K562 (cell line): Measurements from ENCODE around the gene FMNL3. TPM values are rescaled to one million over a fixed set of nuclear protein-coding genes. Genes with fewer than 3 reads are reported as not detected.

ENCODE experiments used
- KLF6 ChIP-seq: fragments of 250-450 bp; sonication (Bioruptor Pico); IDR thresholded peaks from 2 replicates; pipeline ENCODE4 v1.4.0; 2020; ENCODE audit warnings: mild to moderate bottlenecking, moderate library complexity, borderline replicate concordance
- PML ChIP-seq: IDR thresholded peaks from 2 replicates; pipeline ENCODE4 v1.6.1; 2012; ENCODE audit warnings: low read length, inconsistent platforms
- TEAD4 ChIP-seq, 2 experiments: sonication (generic) in 1 of 2; formaldehyde crosslinking in 1 of 2; IDR thresholded peaks; 2 replicates each; pipeline versions ENCODE4 v1.6.1 to v1.8.0; 2012 to 2022; ENCODE audit warnings: borderline replicate concordance in 1 of 2, inconsistent platforms in 1 of 2, low read length in 1 of 2, mild to moderate bottlenecking in 1 of 2, missing genetic modification reagents in 1 of 2
- ZFP1 ChIP-seq: fragments of 450-650 bp; formaldehyde crosslinking; IDR thresholded peaks from 2 replicates; pipeline ENCODE4 v1.4.0; 2020; ENCODE audit warnings: mild to moderate bottlenecking, mixed read lengths
- ZNF311 ChIP-seq: fragments of 250-450 bp; sonication (Bioruptor Pico); IDR thresholded peaks from 2 replicates; pipeline ENCODE4 v1.4.0; 2020; ENCODE audit warnings: mild to moderate bottlenecking, moderate library complexity
- polyA plus RNA-seq, 8 experiments: library from polyadenylated mRNA; depleted of rRNA in 4 of 8; stranded (reverse) in 5 of 8; unstranded in 3 of 8; fragments of >200 nt; fragmentation: Nextera tagmentation in 2 of 8; fragmentation: Illumina TruSeq in 1 of 8; extraction: Ambion mirVana in 2 of 8; extraction: Trizol in 1 of 8; gene quantifications; 2 replicates each; pipeline versions ENCODE4 v1.2.1 to v1.2.3, GENCODE V29; 2011 to 2014; ENCODE audit warnings: inconsistent platforms in 1 of 8, missing spikeins in 1 of 8
- total RNA-seq, 7 experiments: library from RNA; depleted of rRNA in 6 of 7; stranded (reverse); fragments of >200 nt in 6 of 7; fragmentation: Illumina TruSeq in 2 of 7; extraction: Trizol in 2 of 7; gene quantifications; 2 replicates each; pipeline versions ENCODE4 v1.2.1 to v1.2.3, GENCODE V29; 2011 to 2021; ENCODE audit warnings: low replicate concordance in 1 of 7
- TF ChIP-seq, protein P1 (sequence below), 2 experiments: fragments of 150-350 bp in 1 of 2; IDR thresholded peaks; 2 replicates each; pipeline ENCODE4 v1.6.1; 2012 to 2016; ENCODE audit warnings: low read depth in 2 of 2, low read length in 2 of 2, mild to moderate bottlenecking in 1 of 2, moderate library complexity in 1 of 2
- TF ChIP-seq, protein P2 (sequence below): fragments of 450-650 bp; IDR thresholded peaks from 2 replicates; pipeline ENCODE4 v1.6.1; 2016; ENCODE audit warnings: borderline replicate concordance
- TF ChIP-seq, protein P3 (sequence below), 2 experiments: fragments of 450-650 bp; IDR thresholded peaks; 2 replicates each; pipeline ENCODE4 v1.6.1; 2016; ENCODE audit warnings: mild to moderate bottlenecking in 2 of 2, borderline replicate concordance in 1 of 2, low read depth in 1 of 2, moderate library complexity in 1 of 2

Gene FMNL3
- total and polyA plus RNA-seq, 9 of the 15 experiments (the other 6 are each of a cell fraction or from before 2014, with no cell fraction given), result 0.49 to 14.4 (median 6.8) TPM

DNA sequence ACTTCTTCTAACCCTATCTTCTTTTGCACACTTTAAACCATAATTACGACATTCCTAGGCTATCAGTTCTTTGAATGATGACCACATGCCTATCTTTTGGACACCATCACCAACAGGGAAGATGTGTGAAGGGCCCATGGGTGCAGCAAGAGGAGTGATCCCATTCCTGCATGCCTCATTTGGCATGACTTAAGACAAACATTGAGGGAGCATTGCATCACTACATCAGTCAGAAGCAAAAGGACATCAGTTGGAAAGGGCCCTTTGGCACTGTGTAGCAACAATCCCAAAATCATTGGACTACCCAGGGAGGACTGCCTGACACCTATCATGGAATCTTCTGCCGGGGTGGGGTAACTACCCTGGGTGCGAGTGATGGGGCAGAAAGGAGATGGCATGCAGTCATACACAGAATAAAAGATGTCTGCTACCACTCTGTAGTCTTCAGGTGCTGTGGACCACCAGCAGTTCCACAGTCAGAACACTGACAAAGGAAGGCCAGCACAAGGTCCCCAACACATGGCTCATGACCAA lies 23.4 kb upstream of the FMNL3 start (continued):
- TF ChIP-seq, protein P1, sequence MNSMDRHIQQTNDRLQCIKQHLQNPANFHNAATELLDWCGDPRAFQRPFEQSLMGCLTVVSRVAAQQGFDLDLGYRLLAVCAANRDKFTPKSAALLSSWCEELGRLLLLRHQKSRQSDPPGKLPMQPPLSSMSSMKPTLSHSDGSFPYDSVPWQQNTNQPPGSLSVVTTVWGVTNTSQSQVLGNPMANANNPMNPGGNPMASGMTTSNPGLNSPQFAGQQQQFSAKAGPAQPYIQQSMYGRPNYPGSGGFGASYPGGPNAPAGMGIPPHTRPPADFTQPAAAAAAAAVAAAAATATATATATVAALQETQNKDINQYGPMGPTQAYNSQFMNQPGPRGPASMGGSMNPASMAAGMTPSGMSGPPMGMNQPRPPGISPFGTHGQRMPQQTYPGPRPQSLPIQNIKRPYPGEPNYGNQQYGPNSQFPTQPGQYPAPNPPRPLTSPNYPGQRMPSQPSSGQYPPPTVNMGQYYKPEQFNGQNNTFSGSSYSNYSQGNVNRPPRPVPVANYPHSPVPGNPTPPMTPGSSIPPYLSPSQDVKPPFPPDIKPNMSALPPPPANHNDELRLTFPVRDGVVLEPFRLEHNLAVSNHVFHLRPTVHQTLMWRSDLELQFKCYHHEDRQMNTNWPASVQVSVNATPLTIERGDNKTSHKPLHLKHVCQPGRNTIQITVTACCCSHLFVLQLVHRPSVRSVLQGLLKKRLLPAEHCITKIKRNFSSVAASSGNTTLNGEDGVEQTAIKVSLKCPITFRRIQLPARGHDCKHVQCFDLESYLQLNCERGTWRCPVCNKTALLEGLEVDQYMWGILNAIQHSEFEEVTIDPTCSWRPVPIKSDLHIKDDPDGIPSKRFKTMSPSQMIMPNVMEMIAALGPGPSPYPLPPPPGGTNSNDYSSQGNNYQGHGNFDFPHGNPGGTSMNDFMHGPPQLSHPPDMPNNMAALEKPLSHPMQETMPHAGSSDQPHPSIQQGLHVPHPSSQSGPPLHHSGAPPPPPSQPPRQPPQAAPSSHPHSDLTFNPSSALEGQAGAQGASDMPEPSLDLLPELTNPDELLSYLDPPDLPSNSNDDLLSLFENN (IDR thresholded peaks at IDR 0.05; ENCODE audit: low read depth in 2 of 2, low read length in 2 of 2), result peak in 1 of 2 experiments; percentile 28; a peak in 1 of 4 replicates
- TF ChIP-seq ZNF311 (CRISPR knock-in tag) (0 out of 2 replicates have a peak, but pooled peaks have one; percentile 38), ZFP1 (no peak), KLF6 (CRISPR knock-in tag) (peak; percentile 60; the same call in 1 of the 2 replicates), TEAD4 (IDR thresholded peaks at IDR 0.05; ENCODE audit: low read length) (peak; percentile 94), TEAD4 (CRISPR knock-in tag; IDR thresholded peaks at IDR 0.05; ENCODE audit: borderline replicate concordance) (no peak), PML (peak; percentile 65; the same call in 1 of the 2 replicates)
- TF ChIP-seq, protein P2, sequence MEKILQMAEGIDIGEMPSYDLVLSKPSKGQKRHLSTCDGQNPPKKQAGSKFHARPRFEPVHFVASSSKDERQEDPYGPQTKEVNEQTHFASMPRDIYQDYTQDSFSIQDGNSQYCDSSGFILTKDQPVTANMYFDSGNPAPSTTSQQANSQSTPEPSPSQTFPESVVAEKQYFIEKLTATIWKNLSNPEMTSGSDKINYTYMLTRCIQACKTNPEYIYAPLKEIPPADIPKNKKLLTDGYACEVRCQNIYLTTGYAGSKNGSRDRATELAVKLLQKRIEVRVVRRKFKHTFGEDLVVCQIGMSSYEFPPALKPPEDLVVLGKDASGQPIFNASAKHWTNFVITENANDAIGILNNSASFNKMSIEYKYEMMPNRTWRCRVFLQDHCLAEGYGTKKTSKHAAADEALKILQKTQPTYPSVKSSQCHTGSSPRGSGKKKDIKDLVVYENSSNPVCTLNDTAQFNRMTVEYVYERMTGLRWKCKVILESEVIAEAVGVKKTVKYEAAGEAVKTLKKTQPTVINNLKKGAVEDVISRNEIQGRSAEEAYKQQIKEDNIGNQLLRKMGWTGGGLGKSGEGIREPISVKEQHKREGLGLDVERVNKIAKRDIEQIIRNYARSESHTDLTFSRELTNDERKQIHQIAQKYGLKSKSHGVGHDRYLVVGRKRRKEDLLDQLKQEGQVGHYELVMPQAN, result no peak
- TF ChIP-seq, protein P3, sequence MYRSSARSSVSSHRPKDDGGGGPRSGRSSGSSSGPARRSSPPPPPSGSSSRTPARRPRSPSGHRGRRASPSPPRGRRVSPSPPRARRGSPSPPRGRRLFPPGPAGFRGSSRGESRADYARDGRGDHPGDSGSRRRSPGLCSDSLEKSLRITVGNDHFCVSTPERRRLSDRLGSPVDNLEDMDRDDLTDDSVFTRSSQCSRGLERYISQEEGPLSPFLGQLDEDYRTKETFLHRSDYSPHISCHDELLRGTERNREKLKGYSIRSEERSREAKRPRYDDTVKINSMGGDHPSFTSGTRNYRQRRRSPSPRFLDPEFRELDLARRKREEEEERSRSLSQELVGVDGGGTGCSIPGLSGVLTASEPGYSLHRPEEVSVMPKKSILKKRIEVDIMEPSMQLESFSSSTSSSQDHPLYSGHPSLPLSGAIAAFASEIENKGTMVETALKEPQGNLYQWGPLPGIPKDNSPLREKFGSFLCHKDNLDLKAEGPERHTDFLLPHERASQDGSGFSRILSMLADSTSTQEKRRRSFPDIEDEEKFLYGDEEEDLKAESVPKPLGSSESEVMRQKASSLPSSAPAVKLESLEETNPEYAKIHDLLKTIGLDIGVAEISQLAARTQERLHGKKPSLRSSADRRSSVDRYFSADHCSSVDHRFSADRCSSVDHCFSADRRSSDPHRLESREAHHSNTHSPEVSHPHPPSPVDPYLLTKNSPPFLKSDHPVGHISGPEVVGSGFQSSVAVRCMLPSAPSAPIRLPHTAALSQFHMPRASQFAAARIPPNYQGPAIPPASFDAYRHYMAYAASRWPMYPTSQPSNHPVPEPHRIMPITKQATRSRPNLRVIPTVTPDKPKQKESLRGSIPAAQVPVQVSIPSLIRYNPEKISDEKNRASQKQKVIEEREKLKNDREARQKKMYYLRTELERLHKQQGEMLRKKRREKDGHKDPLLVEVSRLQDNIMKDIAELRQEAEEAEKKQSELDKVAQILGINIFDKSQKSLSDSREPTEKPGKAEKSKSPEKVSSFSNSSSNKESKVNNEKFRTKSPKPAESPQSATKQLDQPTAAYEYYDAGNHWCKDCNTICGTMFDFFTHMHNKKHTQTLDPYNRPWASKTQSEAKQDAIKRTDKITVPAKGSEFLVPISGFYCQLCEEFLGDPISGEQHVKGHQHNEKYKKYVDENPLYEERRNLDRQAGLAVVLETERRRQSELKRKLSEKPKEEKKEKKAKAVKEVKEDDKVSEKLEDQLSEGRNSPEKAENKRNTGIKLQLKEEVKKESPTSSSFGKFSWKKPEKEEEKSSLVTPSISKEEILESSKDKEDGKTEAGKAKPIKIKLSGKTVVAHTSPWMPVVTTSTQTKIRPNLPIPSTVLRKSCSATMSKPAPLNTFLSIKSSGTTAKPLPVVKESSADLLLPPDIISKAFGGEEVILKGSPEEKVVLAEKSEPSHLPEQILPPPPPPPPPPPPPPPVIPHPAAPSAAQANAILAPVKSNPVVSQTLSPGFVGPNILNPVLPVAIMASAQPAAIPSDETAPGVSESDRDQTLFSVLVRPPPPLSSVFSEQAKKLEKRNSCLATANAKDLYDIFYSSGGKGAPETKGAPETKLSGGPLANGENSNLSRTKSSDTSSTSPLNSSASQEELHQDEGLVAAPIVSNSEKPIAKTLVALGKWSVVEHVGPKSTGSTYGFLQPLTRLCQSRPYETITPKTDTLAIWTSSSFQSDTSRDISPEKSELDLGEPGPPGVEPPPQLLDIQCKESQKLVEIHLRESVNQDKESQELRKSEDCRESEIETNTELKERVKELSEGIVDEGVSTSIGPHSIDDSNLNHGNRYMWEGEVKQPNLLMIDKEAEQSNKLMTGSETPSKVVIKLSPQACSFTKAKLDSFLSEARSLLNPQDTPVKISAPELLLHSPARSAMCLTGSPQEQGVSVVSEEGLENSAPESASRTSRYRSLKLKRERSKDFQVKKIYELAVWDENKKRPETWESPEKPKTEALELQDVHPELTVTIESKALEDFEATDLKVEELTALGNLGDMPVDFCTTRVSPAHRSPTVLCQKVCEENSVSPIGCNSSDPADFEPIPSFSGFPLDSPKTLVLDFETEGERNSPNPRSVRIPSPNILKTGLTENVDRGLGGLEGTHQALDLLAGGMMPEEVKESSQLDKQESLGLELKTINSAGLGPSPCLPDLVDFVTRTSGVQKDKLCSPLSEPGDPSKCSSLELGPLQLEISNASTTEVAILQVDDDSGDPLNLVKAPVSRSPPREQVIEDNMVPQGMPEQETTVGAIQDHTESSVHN (IDR thresholded peaks at IDR 0.05; ENCODE audit: borderline replicate concordance in 1 of 2, low read depth in 1 of 2), result peak in 1 of 2 experiments; percentile 67; a peak in 1 of 4 replicates
